GM19351 (cell line): ENCODE results near the gene CLN5.

ENCODE experiments used
- ATAC-seq: cut with Tn5 transposase; IDR thresholded peaks from one replicate; pipeline ENCODE4 v1.9.1; 2021; ENCODE audit warnings: mild to moderate bottlenecking, moderate library complexity; ENCODE audit not compliant: unreplicated experiment

Gene CLN5

DNA sequence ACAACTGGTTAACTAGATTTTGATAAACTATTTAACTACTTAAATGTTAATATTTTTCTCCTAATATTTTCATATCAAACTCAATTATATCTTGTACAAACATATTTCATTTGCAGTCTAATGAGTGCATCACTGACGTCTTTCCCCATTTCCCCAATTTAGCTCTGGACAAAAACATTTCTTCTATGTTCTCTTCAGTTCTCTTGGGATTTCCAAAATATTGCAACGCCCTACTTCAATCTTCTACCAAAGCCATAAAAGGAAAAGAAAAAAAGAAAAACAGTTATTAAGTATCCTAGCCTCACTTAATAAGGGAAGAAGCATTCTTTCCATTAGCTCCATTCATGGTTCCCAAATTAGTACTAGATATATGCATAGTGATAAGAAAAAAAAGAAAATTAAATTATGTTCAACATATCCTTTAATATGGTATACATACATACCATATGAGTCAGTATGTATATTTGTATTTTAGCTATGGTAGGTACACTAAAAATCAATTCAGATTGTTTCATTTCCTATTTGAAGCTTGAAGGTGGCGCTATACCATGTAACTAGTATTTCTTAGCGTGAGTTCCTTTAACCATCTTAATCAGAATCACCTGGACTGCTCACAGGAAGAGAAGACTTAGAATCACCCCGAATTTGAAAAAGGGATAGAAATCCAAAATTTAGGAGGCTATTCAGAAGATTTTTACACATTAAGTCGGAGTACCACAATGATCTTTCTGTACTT lies 25.2 kb downstream of the CLN5 start:
- ATAC-seq = no peak

- no peak for ATAC-seq
These were observed 27.9 kb downstream of the CLN5 start for GRCh38 chr13:77019756-77020155.

DNA sequence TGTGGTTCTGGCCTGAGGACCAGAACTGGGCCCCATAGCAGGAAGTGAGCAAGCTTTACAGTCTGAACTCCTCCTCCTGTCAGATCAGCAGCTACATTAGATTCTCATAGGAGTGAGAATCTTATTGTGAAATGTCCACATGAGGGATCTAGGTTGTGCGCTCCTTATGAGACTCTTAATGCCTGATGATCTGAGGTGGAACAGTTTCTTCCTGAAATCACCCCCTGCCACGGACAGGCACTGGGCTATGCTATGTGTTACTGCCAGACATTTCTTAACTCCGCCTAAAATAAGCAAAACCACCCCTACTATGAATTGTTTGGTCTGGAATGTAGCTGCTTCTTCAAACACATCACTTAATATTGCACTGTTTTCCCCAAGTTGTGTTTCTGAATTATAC lies 30.5 kb downstream of the CLN5 start:
- ATAC-seq = no peak

- ATAC-seq = peak; percentile 59
These were observed 34.5 kb downstream of the CLN5 start for GRCh38 chr13:77026255-77026860.

DNA sequence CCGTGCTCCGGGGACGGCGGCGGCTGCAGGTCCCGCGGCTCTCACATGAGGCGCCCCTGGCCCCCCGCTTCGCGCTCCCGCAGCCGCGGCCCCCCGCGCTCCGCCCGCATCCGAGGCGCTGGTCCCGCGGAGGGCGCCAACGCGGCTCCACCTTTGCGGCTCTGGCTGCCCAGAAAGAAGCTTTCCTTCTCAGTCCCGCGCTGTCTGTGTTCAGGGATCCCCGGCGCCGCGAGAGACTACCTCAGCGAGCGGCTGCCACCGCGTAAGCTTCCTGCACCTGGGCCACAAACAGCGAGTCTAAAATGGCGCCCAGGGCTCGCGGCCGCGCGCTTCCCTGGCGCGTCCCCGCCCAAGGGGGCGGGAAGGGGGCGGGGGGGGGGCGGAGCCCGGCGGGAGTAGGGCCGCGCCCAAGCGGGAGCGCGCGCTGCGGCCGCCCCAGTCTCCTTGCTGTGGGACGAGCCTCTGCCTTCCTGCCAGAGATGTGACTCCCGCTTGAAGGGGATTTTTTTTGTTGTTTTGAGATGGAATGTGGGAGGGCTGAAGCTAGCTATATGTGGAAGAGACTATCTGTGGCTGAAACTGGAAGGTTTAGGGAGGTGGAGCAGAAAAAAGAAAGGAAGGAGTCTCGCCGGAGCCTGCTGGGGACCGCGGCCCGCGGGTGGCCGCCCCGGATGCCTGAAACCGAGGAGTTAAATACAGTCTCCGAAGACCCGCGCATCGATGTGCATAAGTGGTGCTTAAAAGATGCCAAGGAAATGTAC lies 35.2 kb downstream of the CLN5 start, which contains the start of gene FBXL3:
Gene FBXL3 (minus strand): TSS at position 299 of the 761 bp plus-strand sequence. CDS start 5,299 bp downstream, outside the sequence.
- peak; percentile 47 for ATAC-seq

DNA sequence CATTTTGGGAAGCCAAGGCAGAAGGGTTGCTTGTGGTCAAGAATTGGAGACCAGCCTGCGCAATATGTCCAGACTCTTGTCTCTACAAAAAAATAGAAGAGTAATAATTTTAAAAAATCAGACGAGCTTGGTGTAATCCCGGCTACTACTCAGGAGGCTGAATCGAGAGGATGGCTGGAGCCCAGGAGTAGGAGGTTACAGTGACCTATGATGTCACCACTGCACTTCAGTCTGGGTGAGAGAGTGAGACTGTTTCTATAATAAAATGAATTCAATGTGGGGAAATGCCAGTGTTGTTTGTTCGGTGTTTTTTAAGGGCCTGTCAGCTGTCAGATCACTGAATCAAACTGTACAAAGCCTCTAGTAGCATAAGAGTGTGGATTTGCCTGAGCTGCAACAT lies 36.3 kb downstream of the CLN5 start:
- ATAC-seq = no peak

DNA sequence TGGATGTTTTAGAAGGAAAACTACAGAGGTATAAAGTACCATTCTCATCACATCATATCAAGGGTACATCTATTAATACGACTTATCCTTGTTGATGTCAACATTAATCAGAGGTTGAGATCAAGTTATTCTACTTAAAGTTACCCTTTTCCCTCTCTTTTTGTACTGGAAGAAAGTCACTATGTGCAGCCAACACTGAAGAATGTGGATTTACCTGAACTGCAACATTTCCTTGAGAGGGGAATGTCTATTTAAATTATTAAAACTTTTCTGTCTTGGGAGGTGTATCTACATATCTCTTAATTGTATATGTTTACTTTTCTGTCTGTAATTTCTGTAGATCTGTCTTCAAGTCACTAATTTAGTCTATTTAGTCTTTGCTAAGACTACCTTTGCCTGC lies 37.6 kb downstream of the CLN5 start:
- no peak for ATAC-seq

DNA sequence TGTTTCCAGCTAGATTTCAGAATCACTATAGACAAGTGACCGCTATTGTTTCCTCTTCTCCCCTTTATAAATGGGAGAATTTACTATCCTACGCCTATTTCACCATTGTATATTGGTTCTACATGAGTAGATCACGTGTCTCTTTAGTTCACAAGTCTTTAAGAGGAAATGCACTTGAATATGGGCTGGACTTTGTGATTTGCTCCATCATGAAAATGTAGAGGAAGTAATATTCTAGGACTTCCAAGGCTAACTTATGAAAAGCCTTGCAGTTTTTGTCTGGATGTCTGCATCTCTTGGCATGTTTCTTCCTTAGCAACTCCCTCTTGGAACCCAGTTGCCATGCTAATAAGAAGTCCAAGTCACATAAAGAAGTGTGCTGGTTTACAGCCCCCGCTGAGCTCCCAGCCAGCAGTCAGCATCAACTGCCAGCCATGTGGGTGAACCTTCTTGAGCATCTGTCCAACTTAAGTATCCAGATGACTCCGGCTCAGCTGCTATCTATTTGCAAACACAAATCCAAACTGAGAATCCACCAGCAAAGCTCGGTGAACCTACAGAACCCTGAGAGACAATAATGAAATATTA lies 39.9 kb downstream of the CLN5 start:
- no peak for ATAC-seq

DNA sequence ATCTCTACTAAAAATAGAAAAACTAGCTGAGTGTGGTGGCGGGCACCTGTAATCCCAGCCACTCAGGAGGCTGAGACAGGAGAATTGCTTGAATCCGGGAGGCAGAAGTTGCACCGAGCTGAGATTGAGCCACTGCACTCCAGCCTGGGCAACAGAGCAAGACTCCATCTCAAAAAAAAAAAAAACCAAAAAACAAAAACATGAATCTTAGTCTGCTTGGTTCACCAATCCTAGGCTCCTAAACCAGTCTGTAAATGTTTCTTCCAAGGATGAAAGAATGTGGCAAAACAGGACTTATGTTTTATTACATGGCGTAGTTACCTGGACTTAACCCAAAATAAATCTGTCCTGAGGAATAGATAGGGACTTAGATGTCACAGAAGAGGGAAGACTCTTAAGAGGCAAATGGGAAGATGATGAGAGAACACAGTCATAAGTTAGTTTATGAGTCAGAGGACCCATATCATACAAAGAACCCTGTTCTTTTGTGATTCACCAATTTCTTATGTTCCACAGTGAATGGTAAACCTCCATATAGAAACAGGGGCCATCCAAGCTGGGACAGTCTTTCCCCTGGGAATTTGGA lies 41.9 kb downstream of the CLN5 start:
- ATAC-seq = no peak

GRCh38 chr13:77034881-77035280 lies 43.0 kb downstream of the CLN5 start:
- ATAC-seq = no peak

GRCh38 chr13:77036279-77036678 lies 44.4 kb downstream of the CLN5 start:
- ATAC-seq = no peak

GRCh38 chr13:77038907-77039480 lies 47.1 kb downstream of the CLN5 start:
- no peak for ATAC-seq

DNA sequence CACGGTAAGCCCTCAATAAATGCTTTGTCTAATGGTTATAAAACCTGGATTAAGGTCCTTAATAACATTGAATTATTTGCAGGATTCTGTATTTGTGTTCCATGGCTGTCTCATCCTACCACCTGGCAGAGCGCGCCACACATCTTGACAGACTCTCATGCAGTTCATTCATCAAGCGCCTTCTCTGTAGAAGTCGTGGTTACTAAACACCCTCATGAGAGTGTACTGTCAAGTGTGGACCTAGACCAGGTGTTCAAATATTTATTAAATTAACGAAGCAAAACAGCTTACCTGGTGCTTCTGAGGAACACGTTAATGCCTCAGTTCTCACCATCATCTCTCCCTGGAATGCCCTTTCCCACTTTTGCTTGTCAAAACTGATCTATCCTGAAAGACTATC lies 48.2 kb downstream of the CLN5 start:
- no peak for ATAC-seq

DNA sequence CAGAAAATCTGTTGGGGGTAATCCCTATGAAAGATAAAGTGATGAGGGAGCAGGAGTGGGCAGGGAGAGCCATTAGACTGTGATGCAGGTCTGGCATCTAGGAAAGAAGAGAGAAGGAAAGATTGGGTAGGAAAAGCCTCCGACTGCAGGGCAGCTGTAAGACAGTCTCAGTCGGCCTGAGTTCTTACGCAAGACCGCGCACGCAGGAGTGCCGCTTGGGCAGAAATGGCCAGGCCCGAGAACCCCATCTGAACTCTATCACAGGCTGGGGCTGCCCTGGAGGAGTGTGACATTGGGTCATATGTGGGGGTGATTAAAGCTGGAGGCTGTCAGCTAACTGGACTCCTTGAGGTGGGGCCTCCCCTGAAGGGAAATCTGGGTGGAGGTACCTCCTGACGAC lies 49.0 kb downstream of the CLN5 start:
- no peak for ATAC-seq

GRCh38 chr13:77042566-77043177 lies 50.8 kb downstream of the CLN5 start:
- ATAC-seq = no peak

- no peak for ATAC-seq
These were observed 55.9 kb downstream of the CLN5 start for GRCh38 chr13:77047649-77048343.

DNA sequence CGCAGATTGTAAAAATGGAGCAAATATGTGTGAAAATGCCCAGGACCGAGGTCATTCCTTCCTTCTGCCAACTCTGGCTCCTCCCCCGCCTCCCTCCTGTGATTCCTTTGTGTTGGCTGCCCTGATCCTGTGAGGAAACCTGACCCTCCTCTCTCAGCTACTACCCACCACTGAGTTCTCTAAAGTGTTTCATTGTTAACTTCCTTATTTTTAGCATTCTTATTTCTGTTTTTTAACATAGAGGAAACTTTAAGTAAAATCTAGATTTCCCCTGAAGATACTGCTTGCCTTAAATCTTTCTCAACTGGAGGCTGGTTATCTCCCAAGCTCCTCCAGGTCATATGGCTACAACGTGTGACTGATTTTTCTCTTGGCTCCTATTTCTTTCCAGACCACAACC lies 56.8 kb downstream of the CLN5 start:
- no peak for ATAC-seq

DNA sequence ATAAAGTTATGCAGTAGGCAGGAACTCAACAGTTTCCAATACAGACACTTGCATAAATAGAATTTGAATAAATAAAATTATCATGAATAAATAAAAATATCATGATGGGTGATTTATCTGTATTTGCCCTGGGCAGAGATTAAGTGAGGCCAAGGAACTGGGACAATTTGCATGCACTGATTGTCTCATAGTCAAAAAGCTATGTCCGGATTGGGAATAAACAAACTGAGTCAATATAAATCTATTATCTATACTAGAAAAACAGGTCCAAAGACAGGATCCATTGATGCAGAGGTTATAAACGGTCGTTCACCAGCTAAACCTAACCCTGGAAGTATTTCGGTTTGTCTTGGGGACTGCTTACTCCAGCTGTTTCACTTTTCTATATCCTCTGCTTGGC lies 61.3 kb downstream of the CLN5 start:
- ATAC-seq = no peak
